AG04450 (cell line): ENCODE results near the gene KCNA10. TPM values are rescaled to one million over a fixed set of nuclear protein-coding genes. Genes with fewer than 3 reads are reported as not detected.

Experiments
- CTCF ChIA-PET: fragments of 300-600, 350-600 bp; formaldehyde crosslinking; extraction: SDS; loops from one replicate; lab custom pipeline; 2022; ENCODE audit warnings: antibody characterized with exemption, inconsistent platforms; lab: Charles Lee
- POLR2A ChIA-PET: fragments of 350-600 bp; formaldehyde crosslinking; extraction: SDS; loops from one replicate; lab custom pipeline; 2021; ENCODE audit warnings: antibody characterized with exemption, inconsistent platforms; lab: Yijun Ruan, JAX
- DNase-seq: peaks from one replicate; pipeline ENCODE4 v3.0.0-alpha.2; 2011; ENCODE audit warnings: low read depth, low spot score
- H3K27ac ChIP-seq: one replicate; pipeline ENCODE4 v1.5.1; 2012; ENCODE audit warnings: low read depth, low read length, control low read depth
- H3K27me3 ChIP-seq: one replicate; pipeline ENCODE4 v1.6.0; 2012; ENCODE audit warnings: low read length; ENCODE audit not compliant: control insufficient read depth, insufficient read depth
- H3K4me3 ChIP-seq: 2 replicates; pipeline ENCODE4 v1.5.1; 2011; ENCODE audit warnings: mild to moderate bottlenecking, low read depth, low read length, control low read depth
- H3K9me3 ChIP-seq: 2 replicates; pipeline ENCODE4 v1.5.1; 2012; ENCODE audit warnings: low read length; ENCODE audit not compliant: control insufficient read depth, insufficient read depth
- CTCF ChIP-seq: IDR thresholded peaks from 2 replicates; pipeline ENCODE4 v1.5.1; 2011; ENCODE audit warnings: low read depth, low read length, control low read depth, inconsistent platforms
- polyA plus RNA-seq: library from polyadenylated mRNA; depleted of rRNA; stranded (reverse); fragments of >200 nt; gene quantifications from 2 replicates; pipeline ENCODE4 v1.2.3, GENCODE V29; 2011

Gene KCNA10
- polyA plus RNA-seq, 1 experiment, result not detected

DNA sequence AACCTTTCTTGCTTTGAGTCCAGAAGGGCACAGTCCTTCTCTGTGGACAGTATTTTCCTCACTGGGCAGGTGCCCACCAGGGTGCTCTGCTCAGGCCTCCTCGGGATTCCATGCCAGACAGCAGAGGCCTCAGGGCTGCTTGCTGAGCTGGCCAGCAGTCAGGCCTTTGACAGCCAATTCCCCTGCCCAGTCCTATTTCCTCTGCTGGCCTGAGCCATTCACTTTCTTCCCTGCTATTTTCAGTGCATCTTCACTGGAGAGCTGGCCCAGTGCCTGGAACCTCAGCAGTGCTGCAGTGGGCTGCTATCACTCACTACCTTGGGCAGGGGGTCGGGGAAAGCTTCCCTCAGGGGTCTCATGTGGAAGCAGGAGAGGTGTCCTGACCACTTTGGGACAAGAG lies 33.2 kb downstream of the KCNA10 start:
- no peak for TF ChIP-seq CTCF
- ChIA-PET POLR2A (no interaction called here), CTCF (interaction anchor here (1.0 to 4.5 kb wide), 6 partner anchors 10 to 289 kb away, joined by 3 to 33 read pairs (median 4); no protein-coding TSS in a partner anchor)
- Histone ChIP-seq H3K4me3 (no peak overlapping the region), H3K9me3 (no peaks in the 10 kb centered on the region), H3K27me3 (peaks cover 21% of the 10 kb centered on the region), H3K27ac (no peak overlapping the region)
- no peak for DNase-seq

DNA sequence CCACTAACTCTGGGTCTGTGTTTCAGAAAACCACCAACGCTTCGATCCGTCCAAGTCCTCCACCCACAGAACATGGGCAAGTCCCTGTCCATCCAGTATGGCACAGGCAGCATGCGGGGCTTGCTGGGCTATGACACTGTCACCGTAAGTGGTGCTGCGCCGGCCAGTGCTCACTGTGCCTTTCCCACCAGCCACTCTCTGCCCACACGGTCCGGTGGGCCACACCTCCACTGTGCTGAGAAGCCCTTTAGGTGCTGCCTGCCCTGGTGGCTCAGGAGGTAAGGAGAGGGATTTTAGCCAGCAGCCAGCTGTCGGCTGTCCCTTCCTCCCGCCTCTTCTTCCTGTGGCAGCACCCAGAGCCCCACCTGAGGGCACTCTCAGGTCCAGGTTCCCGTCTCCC lies 34.2 kb downstream of the KCNA10 start:
- no peak for TF ChIP-seq CTCF
- ChIA-PET POLR2A (no interaction called here), CTCF (interaction anchor here (1.6 to 4.5 kb wide), 4 partner anchors 11 to 288 kb away, joined by 4 to 33 read pairs (median 8); no protein-coding TSS in a partner anchor)

DNA sequence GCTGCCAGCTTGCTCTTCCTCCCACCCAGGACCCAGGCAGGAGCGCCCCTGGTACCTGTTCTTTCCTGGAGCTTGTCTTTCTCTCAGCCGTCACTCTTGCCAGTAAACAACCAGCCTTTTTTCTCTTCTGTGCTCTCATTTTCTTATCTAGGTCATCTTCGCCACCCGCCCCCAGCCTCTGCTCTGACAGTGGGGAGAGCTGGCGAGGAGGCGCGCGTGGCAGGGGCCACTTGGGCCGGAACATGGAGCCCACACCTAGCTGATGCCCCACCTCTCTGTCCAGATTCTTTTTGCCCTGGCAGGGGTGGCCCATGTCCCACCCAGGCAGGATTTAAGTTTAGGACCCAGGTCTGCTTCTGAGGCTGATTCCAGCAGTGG lies 35.7 kb downstream of the KCNA10 start:
- H3K4me3 ChIP-seq, result no peak overlapping the region
- no peak for TF ChIP-seq CTCF
- CTCF ChIA-PET, result interaction anchor here (0.6 to 2.4 kb wide), 6 partner anchors 13 to 287 kb away, joined by 3 to 18 read pairs (median 4); no protein-coding TSS in a partner anchor

More for the DNA sequence above, 34.2 kb downstream of the KCNA10 start:
- no peaks in the 10 kb centered on the region for H3K9me3 ChIP-seq
- no peak overlapping the region for H3K27ac ChIP-seq
- peaks cover 21% of the 10 kb centered on the region for H3K27me3 ChIP-seq
- no peak overlapping the region for H3K4me3 ChIP-seq
- DNase-seq, result no peak

GRCh38 chr1:110482662-110483307 lies 36.2 kb downstream of the KCNA10 start:
- TF ChIP-seq CTCF, result no peak
- ChIA-PET CTCF (interaction anchor here (0.6 to 2.4 kb wide), 9 partner anchors 13 to 286 kb away, joined by 3 to 18 read pairs (median 4); no protein-coding TSS in a partner anchor), POLR2A (no interaction called here)
- H3K4me3 ChIP-seq, result no peak overlapping the region
- H3K27ac ChIP-seq, result no peak overlapping the region
- no peak for DNase-seq
- peaks cover 21% of the 10 kb centered on the region for H3K27me3 ChIP-seq
- no peaks in the 10 kb centered on the region for H3K9me3 ChIP-seq

More for the DNA sequence above, 35.7 kb downstream of the KCNA10 start:
- H3K27ac ChIP-seq, result no peak overlapping the region
- DNase-seq, result no peak
- H3K9me3 ChIP-seq, result no peaks in the 10 kb centered on the region
- POLR2A ChIA-PET, result no interaction called here
- peaks cover 21% of the 10 kb centered on the region for H3K27me3 ChIP-seq

GRCh38 chr1:110481968-110482623 lies 36.9 kb downstream of the KCNA10 start:
- ChIA-PET POLR2A (no interaction called here), CTCF (interaction anchor here (1.0 to 2.6 kb wide), 9 partner anchors 13 to 286 kb away, joined by 3 to 18 read pairs (median 5); no protein-coding TSS in a partner anchor)
- Histone ChIP-seq H3K9me3 (no peaks in the 10 kb centered on the region), H3K4me3 (no peak overlapping the region), H3K27me3 (peaks cover 21% of the 10 kb centered on the region), H3K27ac (no peak overlapping the region)
- DNase-seq, result no peak
- no peak for TF ChIP-seq CTCF
